Measurements from ENCODE around the gene DR1.
A peak's percentile ranks its signal among the peaks of the same experiment; 100 is the strongest.

Gene DR1

GRCh38 chr1:93347334-93347899 lies 1.7 kb downstream of the DR1 start:
- peak overlapping the region; percentile 93 for H3K4me2 ChIP-seq
- peak overlapping the region; percentile 84; the same call in 1 of the 2 replicates for H3K27ac ChIP-seq
- no peaks in the 10 kb centered on the region for H3K27me3 ChIP-seq (ENCODE audit: insufficient read depth, low read depth)
- H3K36me3 ChIP-seq (ENCODE audit: insufficient read depth), result no peaks in the 10 kb centered on the region
- no peak overlapping the region for H2AFZ ChIP-seq (ENCODE audit: low read depth)
- no peak overlapping the region for H3K4me3 ChIP-seq (IDR thresholded peaks at IDR 0.05; ENCODE audit: insufficient read depth, low read depth, low read length)
- peak overlapping the region; percentile 82; the same call in 1 of the 2 replicates for H3K9ac ChIP-seq
- H3K79me2 ChIP-seq (ENCODE audit: insufficient read depth, low read depth), result peaks cover 64% of the 10 kb centered on the region
- peaks cover 4% of the 10 kb centered on the region for H4K20me1 ChIP-seq (ENCODE audit: insufficient read depth)
- H3K4me1 ChIP-seq (ENCODE audit: low read depth, poor library complexity, severe bottlenecking), result peaks cover 33% of the 10 kb centered on the region
- TF ChIP-seq CTCF (conservative IDR thresholded peaks at IDR 0.05; ENCODE audit: low read depth, low read length), result no peak

GRCh38 chr1:93348104-93348728 lies 2.5 kb downstream of the DR1 start:
- peak overlapping the region; percentile 93 for H3K4me2 ChIP-seq
- no peaks in the 10 kb centered on the region for H3K27me3 ChIP-seq (ENCODE audit: insufficient read depth, low read depth)
- no peak for TF ChIP-seq CTCF (conservative IDR thresholded peaks at IDR 0.05; ENCODE audit: low read depth, low read length)
- no peak overlapping the region for H2AFZ ChIP-seq (ENCODE audit: low read depth)
- peaks cover 4% of the 10 kb centered on the region for H4K20me1 ChIP-seq (ENCODE audit: insufficient read depth)
- peak overlapping the region; percentile 84; the same call in 1 of the 2 replicates for H3K27ac ChIP-seq
- H3K4me3 ChIP-seq (IDR thresholded peaks at IDR 0.05; ENCODE audit: insufficient read depth, low read depth, low read length), result no peak overlapping the region
- H3K9ac ChIP-seq, result peak overlapping the region; percentile 82; the same call in 1 of the 2 replicates
- peaks cover 72% of the 10 kb centered on the region for H3K79me2 ChIP-seq (ENCODE audit: insufficient read depth, low read depth)
- H3K36me3 ChIP-seq (ENCODE audit: insufficient read depth), result no peaks in the 10 kb centered on the region
- H3K4me1 ChIP-seq (ENCODE audit: low read depth, poor library complexity, severe bottlenecking), result peaks cover 37% of the 10 kb centered on the region

GRCh38 chr1:93349231-93350135 lies 3.8 kb downstream of the DR1 start:
- Histone ChIP-seq H3K4me2 (peak overlapping the region; percentile 93), H3K27me3 (ENCODE audit: insufficient read depth, low read depth) (no peaks in the 10 kb centered on the region), H3K4me3 (IDR thresholded peaks at IDR 0.05; ENCODE audit: insufficient read depth, low read depth, low read length) (no peak overlapping the region), H3K36me3 (ENCODE audit: insufficient read depth) (no peaks in the 10 kb centered on the region), H3K4me1 (ENCODE audit: low read depth, poor library complexity, severe bottlenecking) (peaks cover 40% of the 10 kb centered on the region), H3K79me2 (ENCODE audit: insufficient read depth, low read depth) (peaks cover 83% of the 10 kb centered on the region), H3K27ac (no peak overlapping the region), H2AFZ (ENCODE audit: low read depth) (no peak overlapping the region), H3K9ac (peak overlapping the region; percentile 82; the same call in 1 of the 2 replicates), H4K20me1 (ENCODE audit: insufficient read depth) (peaks cover 4% of the 10 kb centered on the region)
- no peak for TF ChIP-seq CTCF (conservative IDR thresholded peaks at IDR 0.05; ENCODE audit: low read depth, low read length)

GRCh38 chr1:93350322-93350721 lies 4.6 kb downstream of the DR1 start:
- Histone ChIP-seq H3K9ac (no peak overlapping the region), H2AFZ (ENCODE audit: low read depth) (no peak overlapping the region), H3K4me1 (ENCODE audit: low read depth, poor library complexity, severe bottlenecking) (peaks cover 40% of the 10 kb centered on the region), H4K20me1 (ENCODE audit: insufficient read depth) (peaks cover 4% of the 10 kb centered on the region), H3K36me3 (ENCODE audit: insufficient read depth) (no peaks in the 10 kb centered on the region), H3K4me3 (IDR thresholded peaks at IDR 0.05; ENCODE audit: insufficient read depth, low read depth, low read length) (no peak overlapping the region), H3K79me2 (ENCODE audit: insufficient read depth, low read depth) (peaks cover 85% of the 10 kb centered on the region), H3K4me2 (peak overlapping the region; percentile 93), H3K27me3 (ENCODE audit: insufficient read depth, low read depth) (no peaks in the 10 kb centered on the region), H3K27ac (no peak overlapping the region)
- no peak for TF ChIP-seq CTCF (conservative IDR thresholded peaks at IDR 0.05; ENCODE audit: low read depth, low read length)
